ENCODE results near the gene ALX1.
"Not testable (repeated sequence)": the region's sequence is repeated elsewhere in the genome, so short reads cannot be mapped to it uniquely, and the experiment has no call there.

ALX1 gene

GRCh38 chr12:85301051-85301450 lies 21.0 kb downstream of the ALX1 start:
- no peak for DNase-seq (ENCODE audit: low read depth)

- no peak for DNase-seq (ENCODE audit: low read depth)
These were observed 28.4 kb downstream of the ALX1 start for GRCh38 chr12:85308374-85308773.

GRCh38 chr12:85309125-85309566 lies 29.1 kb downstream of the ALX1 start:
- DNase-seq (ENCODE audit: low read depth): no peak

GRCh38 chr12:85310025-85310424 lies 30.0 kb downstream of the ALX1 start:
- DNase-seq (ENCODE audit: low read depth): no peak

- DNase-seq (ENCODE audit: low read depth): no peak
These were observed 30.5 kb downstream of the ALX1 start for GRCh38 chr12:85310456-85311076.

GRCh38 chr12:85317866-85318636 lies 38.0 kb downstream of the ALX1 start:
- not testable (repeated sequence) for DNase-seq (ENCODE audit: low read depth)

GRCh38 chr12:85322715-85323114 lies 42.7 kb downstream of the ALX1 start:
- no peak for DNase-seq (ENCODE audit: low read depth)

GRCh38 chr12:85325442-85325841 lies 45.4 kb downstream of the ALX1 start:
- DNase-seq (ENCODE audit: low read depth): no peak

- DNase-seq (ENCODE audit: low read depth): no peak
These were observed 49.9 kb downstream of the ALX1 start for GRCh38 chr12:85329913-85330312.

- DNase-seq (ENCODE audit: low read depth): no peak
These were observed 68.8 kb downstream of the ALX1 start for GRCh38 chr12:85348779-85349178.

- no peak for DNase-seq (ENCODE audit: low read depth)
These were observed 70.3 kb downstream of the ALX1 start for GRCh38 chr12:85350356-85350755.

Data from stimulated activated CD8-positive, alpha-beta memory T cell treated with anti-CD3 and anti-CD28 coated beads, Interleukin-4, amount 100 ng/mL, for 24 hours (primary cell).